Spleen (tissue), 13 donors: ENCODE data around the gene PALM. TPM values are rescaled to one million over a fixed set of nuclear protein-coding genes. Genes with fewer than 3 reads are reported as not detected.

Experiments
- DNase-seq: peaks from one replicate; pipeline ENCODE4 v3.0.0-alpha.2; 2020
- H3K27ac ChIP-seq, 8 donors: fragments of 200-600 bp; sonication (generic) in 7 of 8; 1 replicate in 4 of 8; 2 replicates in 4 of 8; pipeline versions ENCODE4 v1.5.0 to v1.8.0; 2016 to 2021; ENCODE audit warnings: inconsistent platforms in 4 of 8, mild to moderate bottlenecking in 4 of 8, moderate library complexity in 1 of 8
- H3K27me3 ChIP-seq, 7 donors: fragments of 200-600 bp; sonication (generic) in 6 of 7; replicated peaks in 1 of 7; 1 replicate in 4 of 7; 2 replicates in 3 of 7; pipeline versions ENCODE4 v1.5.0 to v1.8.0; 2016 to 2021; ENCODE audit warnings: inconsistent platforms in 3 of 7, mild to moderate bottlenecking in 1 of 7
- H3K36me3 ChIP-seq, 6 donors: fragments of 200-600 bp; sonication (generic) in 5 of 6; 1 replicate in 4 of 6; 2 replicates in 2 of 6; pipeline versions ENCODE4 v1.5.0 to v1.8.0; 2016 to 2021; ENCODE audit warnings: inconsistent platforms in 2 of 6
- H3K4me1 ChIP-seq, 6 donors: fragments of 200-600 bp; sonication (generic) in 5 of 6; 1 replicate in 3 of 6; 2 replicates in 3 of 6; pipeline versions ENCODE4 v1.5.0 to v1.8.0; 2016 to 2021; ENCODE audit warnings: inconsistent platforms in 3 of 6
- H3K4me3 ChIP-seq, 8 donors: fragments of 200-600 bp; sonication (generic) in 7 of 8; 1 replicate in 4 of 8; 2 replicates in 4 of 8; pipeline versions ENCODE4 v1.5.0 to v1.8.0; 2016 to 2021; ENCODE audit warnings: inconsistent platforms in 4 of 8, mild to moderate bottlenecking in 4 of 8, moderate library complexity in 2 of 8
- H3K9me3 ChIP-seq, 8 donors: fragments of 200-600 bp; sonication (generic) in 7 of 8; 1 replicate in 4 of 8; 2 replicates in 4 of 8; pipeline versions ENCODE4 v1.5.0 to v1.8.0; 2016 to 2021; ENCODE audit warnings: inconsistent platforms in 4 of 8
- POLR2A ChIP-seq, 3 donors: fragments of 450-650 bp; IDR thresholded peaks; one replicate each; pipeline ENCODE4 v1.5.1; 2017; ENCODE audit warnings: antibody characterized with exemption in 3 of 3, mild to moderate bottlenecking in 1 of 3
- POLR2AphosphoS5 ChIP-seq, 3 donors: sonication (generic); formaldehyde crosslinking; IDR thresholded peaks; one replicate each; pipeline ENCODE4 v1.5.1; 2017; ENCODE audit warnings: antibody characterized with exemption in 3 of 3
- WGBS, 5 donors: extraction: QIAGEN DNeasy Blood & Tissue Kit in 3 of 5; methylation state at CpG; one replicate each; pipeline versions ENCODE4 v1.1.5 to v1.1.7; 2013 to 2018; 5-methylcytosine and 5-hydroxymethylcytosine counted together
- intact Hi-C: fragments of 100-400 bp; cut with DNase I; formaldehyde crosslinking; loops from one replicate; pipeline ENCODE4 v1.15.0; 2023; ENCODE audit warnings: low total_unique reads
- long read RNA-seq, 2 donors: transcript quantifications; one replicate each; lab custom pipeline, GENCODE V29; 2026
- polyA plus RNA-seq, 3 donors: library from polyadenylated mRNA; stranded (reverse); fragments of 200-250 nt; gene quantifications; one replicate each; pipeline ENCODE4 v1.2.1, GENCODE V29; 2013
- total RNA-seq, 7 donors: library from RNA; depleted of rRNA in 3 of 7; stranded (reverse); fragments of >200 nt in 3 of 7; fragmentation: NEBNext Ultra II Directional in 4 of 7; extraction: Animal tissue kit (Norgen Biotek cat#: 25700) in 4 of 7; gene quantifications; one replicate each; pipeline versions ENCODE4 v1.1.0 to v1.2.1, GENCODE V29; 2016 to 2021
- TF ChIP-seq, protein P1 (sequence below), 11 experiments: fragments of 200-600 bp in 7 of 11; fragments of 450-650 bp in 4 of 11; sonication (generic) in 4 of 11; IDR thresholded peaks in 8 of 11; conservative IDR thresholded peaks in 3 of 11; 1 replicate in 7 of 11; 2 replicates in 4 of 11; pipeline versions ENCODE4 v1.4.0 to v1.8.0; 2016 to 2021; ENCODE audit warnings: antibody characterized with exemption in 11 of 11, inconsistent platforms in 4 of 11, mild to moderate bottlenecking in 1 of 11
- donor health status: healthy with polysubstance abuse.
- donor health status: DM: no; HTN: no; CAD: no; lungs with moderate emphysema.
- donor health status: DM: no; HTN: no; CAD: no.
- donor health status: Bipolar disorder and iron deficiency.
- donor health status: healthy.
- donor health status: DM: no; HTN: no; CAD: no.
- donor health status: DM: yes; HTN: yes; CAD: no.

The PALM gene, protein sequence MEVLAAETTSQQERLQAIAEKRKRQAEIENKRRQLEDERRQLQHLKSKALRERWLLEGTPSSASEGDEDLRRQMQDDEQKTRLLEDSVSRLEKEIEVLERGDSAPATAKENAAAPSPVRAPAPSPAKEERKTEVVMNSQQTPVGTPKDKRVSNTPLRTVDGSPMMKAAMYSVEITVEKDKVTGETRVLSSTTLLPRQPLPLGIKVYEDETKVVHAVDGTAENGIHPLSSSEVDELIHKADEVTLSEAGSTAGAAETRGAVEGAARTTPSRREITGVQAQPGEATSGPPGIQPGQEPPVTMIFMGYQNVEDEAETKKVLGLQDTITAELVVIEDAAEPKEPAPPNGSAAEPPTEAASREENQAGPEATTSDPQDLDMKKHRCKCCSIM
- total RNA-seq (10 to 100 TPM; 19.9 to 80.1 (median 30.0) TPM), polyA plus RNA-seq (10 to 100 TPM in 1 of 3 donors, 1 to 10 TPM in 2; 6.0 to 24.1 (median 7.0) TPM)
- long read RNA-seq, donor 1, partial matches to known transcripts, result 0 of 5 reads
- long read RNA-seq, donor 1, other reads (novel, unspliced or antisense), result 0 of 5 reads
- long read RNA-seq, donor 2, transcript PALM-202 (9 exons, 2,725 nt), result major isoform, 8 of 20 reads
- long read RNA-seq, donor 2, partial matches to known transcripts, result 10 of 20 reads
- long read RNA-seq, donor 2, other reads (novel, unspliced or antisense), result 0 of 20 reads

DNA sequence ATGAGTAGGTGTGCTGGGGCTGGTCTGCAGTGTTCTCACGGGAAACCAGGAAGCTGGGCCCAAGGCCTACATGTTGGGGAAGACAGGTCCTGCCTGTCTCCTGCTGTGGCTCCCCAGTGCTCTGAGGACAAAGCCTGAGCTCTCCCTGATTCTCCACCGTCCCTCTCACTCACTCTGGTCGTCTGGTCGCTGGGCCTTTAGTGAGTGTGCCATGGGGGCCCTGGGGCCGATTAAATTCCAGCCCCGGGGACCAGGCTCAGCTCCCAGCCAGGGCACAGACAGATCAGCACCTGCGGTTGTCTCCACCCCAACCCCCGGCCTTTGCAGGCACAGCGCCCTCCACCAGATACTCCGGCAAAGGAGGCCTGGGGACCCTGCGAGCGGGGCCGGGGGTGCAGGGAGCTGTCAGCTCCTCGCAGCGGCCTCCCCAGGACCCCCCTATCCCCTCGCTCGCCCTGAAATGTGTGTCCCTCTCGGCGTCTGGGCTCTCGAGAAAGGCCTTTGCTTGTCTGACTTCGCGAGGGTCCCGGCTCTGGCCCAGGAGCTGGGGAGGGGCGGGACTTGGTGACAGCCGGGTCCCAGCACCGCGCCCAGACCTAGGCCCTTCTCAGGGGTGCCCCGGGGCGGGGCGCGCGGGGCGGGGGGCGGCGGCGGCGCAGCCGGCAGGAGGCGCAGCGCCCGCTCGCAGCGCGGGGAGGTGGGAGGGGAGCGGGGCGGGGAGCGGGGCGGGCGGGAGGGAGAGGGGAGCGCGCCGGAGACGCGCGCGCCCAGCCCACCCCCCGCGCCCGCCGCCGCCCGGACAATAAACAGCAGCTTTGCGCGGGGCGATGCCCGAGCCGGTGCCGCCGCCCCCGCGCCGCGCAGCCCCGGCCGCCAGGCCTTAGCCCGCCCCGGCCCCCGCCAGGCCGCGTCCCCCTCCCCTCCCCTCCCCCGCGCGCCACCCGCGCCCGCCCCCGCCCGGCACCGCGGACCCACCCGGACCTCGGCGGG is at the start of gene PALM:
TSS of gene PALM (plus strand) at position 782 of the 990 bp plus-strand sequence. CDS start 212 bp downstream, outside the sequence.
- Histone ChIP-seq H3K4me3 (peak within 1 kb of the TSS; percentile 29 to 74 (median 46)), H3K9me3 (peaks cover 0 to 8% (median 0%) of the 10 kb centered on the region in 8 donors), H3K27me3 (peaks cover 0 to 63% (median 21%) of the 10 kb centered on the region in 7 donors), H3K27ac (peak within 1 kb of the TSS; percentile 29 to 83 (median 70)), H3K36me3 (no peaks in the 10 kb centered on the region), H3K4me1 (peaks cover 3 to 48% (median 24%) of the 10 kb centered on the region in 6 donors)
- 16 to 54% (median 33%) methylated on average over 13 to 58 of the region's 93 CpGs for WGBS, 5 donors
- TF ChIP-seq POLR2AphosphoS5 (IDR thresholded peaks at IDR 0.05) (no peak), POLR2A (IDR thresholded peaks at IDR 0.05) (no peak)
- TF ChIP-seq, protein P1, sequence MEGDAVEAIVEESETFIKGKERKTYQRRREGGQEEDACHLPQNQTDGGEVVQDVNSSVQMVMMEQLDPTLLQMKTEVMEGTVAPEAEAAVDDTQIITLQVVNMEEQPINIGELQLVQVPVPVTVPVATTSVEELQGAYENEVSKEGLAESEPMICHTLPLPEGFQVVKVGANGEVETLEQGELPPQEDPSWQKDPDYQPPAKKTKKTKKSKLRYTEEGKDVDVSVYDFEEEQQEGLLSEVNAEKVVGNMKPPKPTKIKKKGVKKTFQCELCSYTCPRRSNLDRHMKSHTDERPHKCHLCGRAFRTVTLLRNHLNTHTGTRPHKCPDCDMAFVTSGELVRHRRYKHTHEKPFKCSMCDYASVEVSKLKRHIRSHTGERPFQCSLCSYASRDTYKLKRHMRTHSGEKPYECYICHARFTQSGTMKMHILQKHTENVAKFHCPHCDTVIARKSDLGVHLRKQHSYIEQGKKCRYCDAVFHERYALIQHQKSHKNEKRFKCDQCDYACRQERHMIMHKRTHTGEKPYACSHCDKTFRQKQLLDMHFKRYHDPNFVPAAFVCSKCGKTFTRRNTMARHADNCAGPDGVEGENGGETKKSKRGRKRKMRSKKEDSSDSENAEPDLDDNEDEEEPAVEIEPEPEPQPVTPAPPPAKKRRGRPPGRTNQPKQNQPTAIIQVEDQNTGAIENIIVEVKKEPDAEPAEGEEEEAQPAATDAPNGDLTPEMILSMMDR (IDR thresholded peaks at IDR 0.05 in 8 of 11, conservative IDR thresholded peaks at IDR 0.05 in 3 of 11), result peak in 6 of 11 experiments; percentile 5 to 43 (median 33)
- DNase-seq, result no peak
- intact Hi-C loops, result no loop called here

DNA sequence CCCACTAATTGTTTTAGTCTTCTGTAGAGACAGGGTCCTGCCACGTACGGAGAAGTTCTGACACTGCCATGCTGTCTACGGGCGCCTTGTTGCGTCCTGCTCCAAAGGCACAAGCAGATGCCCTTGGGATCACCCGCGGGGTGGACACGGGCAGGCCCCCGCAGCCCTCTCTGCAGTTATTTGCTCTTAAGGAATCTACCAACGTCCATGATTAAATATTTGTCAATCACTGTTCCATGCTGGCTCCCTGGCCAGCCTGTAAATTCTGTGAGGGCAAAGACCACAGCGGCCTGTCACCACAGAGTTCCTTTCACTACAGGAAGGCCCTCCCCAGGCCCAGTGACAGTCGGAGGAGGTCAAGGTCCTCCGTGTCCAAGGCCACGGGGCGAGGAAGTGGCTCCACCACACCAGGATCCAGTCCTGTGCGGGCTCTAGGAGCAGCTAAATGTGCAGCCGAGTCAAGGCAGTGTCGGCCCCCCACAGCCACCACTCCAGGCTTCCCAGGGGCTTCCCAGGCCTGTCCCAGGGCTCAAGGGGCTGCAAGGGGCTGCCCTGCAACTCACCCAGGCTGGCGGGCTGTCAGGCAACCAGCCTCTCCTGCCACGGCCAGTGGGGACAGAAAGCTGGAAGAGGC is 47.8 kb upstream of the PALM start:
- Histone ChIP-seq H3K9me3 (no peaks in the 10 kb centered on the region), H3K36me3 (peaks cover 0 to 36% (median 15%) of the 10 kb centered on the region in 6 donors), H3K27me3 (no peaks in the 10 kb centered on the region), H3K4me1 (peaks cover 62 to 89% (median 80%) of the 10 kb centered on the region in 6 donors), H3K4me3 (peak overlapping the region; percentile 74 to 100 (median 98)), H3K27ac (peak overlapping the region; percentile 84 to 99 (median 98))
- intact Hi-C loops, result no loop called here
- TF ChIP-seq POLR2A (IDR thresholded peaks at IDR 0.05), result no peak
- TF ChIP-seq, protein P1 (IDR thresholded peaks at IDR 0.05 in 8 of 11, conservative IDR thresholded peaks at IDR 0.05 in 3 of 11), result no peak
- peak in 2 of 3 donors; percentile 69 to 70 for TF ChIP-seq POLR2AphosphoS5 (IDR thresholded peaks at IDR 0.05)
- 17 to 39% (median 21%) methylated on average over 11 to 20 of the region's 20 CpGs for WGBS, 5 donors
- peak; percentile 89 for DNase-seq

DNA sequence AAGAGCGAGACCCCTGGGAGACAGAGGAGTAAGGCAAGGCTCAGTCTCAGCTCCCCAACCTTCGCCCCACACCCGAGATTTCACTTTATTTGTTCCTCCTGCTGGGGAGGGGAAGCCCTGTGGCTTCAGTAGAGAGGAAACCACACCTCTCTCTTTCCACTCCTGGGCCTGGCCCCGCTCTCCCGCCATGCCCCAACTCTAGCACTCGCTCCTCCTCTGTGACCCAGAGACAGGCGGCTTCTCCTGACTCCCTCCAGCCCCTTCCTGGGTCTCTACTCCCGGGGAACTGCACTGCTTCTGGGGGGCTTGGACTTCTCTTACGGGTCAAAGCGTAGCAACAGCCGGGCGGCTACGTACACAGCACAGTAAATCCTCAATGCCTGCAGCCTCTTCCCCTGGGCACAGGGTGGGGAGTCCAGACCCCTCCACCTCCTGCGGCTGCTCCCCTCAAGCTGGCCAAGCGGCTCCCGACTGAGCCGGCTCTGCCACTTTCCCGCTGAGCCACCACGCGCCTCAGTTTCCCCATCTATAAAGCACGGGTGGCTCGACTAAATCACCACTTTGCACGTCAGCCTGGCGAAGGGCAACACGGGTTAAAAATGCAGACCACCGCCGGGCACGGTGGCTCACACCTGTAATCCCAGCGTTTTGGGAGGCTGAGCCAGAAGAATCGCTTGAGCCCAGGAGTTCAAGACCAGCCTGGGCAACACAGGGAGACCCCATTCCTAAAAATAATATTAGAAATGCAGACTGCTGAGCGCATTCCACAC is 47.1 kb upstream of the PALM start:
- whole genome bisulfite sequencing, 5 donors, result 2 to 8% (median 3%) methylated on average over 15 to 31 of the region's 31 CpGs
- intact Hi-C loops, result no loop called here
- H3K9me3 ChIP-seq, result no peaks in the 10 kb centered on the region
- H3K36me3 ChIP-seq, result peaks cover 0 to 29% (median 15%) of the 10 kb centered on the region in 6 donors
- peak overlapping the region; percentile 84 to 99 (median 98) for H3K27ac ChIP-seq
- TF ChIP-seq POLR2AphosphoS5 (IDR thresholded peaks at IDR 0.05) (peak in 1 of 3 donors; percentile 65), POLR2A (IDR thresholded peaks at IDR 0.05) (no peak)
- TF ChIP-seq, protein P1 (IDR thresholded peaks at IDR 0.05 in 8 of 11, conservative IDR thresholded peaks at IDR 0.05 in 3 of 11), result peak in 2 of 11 experiments; percentile 6 to 17
- DNase-seq, result peak; percentile 90
- no peaks in the 10 kb centered on the region for H3K27me3 ChIP-seq
- H3K4me3 ChIP-seq, result peak overlapping the region; percentile 74 to 100 (median 98)
- H3K4me1 ChIP-seq, result peaks cover 59 to 83% (median 73%) of the 10 kb centered on the region in 6 donors
